NCI-H510A (cell line): ENCODE results near the gene BACH2.
A peak's percentile ranks its signal among the peaks of the same experiment; 100 is the strongest.
"Not testable (repeated sequence)": the region's sequence is repeated elsewhere in the genome, so short reads cannot be mapped to it uniquely, and the experiment has no call there.

Source experiments
- DNase-seq: peaks from one replicate; lab custom pipeline; 2025; lab: John Stamatoyannopoulos, UW

The BACH2 gene

DNA sequence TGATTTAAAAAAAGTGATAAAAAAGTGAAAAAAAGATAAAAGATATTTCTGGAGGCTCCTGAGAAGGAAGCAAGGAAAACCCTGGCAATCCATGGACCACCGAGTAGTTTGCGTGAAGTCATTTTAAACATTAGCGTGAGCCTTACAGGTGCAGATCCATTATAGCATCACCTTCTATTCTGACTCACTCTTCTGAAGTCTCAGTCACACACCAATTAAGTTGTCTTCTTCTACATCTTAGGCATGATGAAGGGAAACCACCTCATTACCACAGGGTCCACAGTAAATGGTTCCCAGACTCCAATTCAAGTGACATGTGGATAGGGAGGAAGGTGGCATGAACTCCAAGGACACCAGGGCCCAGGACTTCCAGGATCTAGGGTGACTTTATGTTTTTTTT is 303.2 kb downstream of the BACH2 start:
- no peak for DNase-seq

DNA sequence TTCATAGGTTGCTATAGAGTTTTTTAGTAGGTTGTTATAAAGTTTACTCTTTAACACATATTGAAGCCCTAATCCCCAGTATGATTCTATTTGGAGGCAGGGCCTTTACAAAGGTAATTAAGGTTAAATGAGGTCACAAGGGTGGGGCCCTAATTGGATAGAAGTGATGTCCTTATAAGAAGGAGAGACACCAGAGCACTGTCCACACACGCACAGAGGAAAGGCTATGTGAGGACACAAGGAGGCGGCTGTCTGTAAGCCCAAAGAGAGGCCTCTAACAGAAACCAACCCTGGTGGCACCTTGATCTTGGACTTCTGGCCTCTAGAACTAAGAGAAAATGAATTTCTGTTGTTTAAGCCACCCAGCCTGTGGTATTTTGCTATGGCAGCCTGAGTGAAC is 303.8 kb downstream of the BACH2 start:
- no peak for DNase-seq

DNA sequence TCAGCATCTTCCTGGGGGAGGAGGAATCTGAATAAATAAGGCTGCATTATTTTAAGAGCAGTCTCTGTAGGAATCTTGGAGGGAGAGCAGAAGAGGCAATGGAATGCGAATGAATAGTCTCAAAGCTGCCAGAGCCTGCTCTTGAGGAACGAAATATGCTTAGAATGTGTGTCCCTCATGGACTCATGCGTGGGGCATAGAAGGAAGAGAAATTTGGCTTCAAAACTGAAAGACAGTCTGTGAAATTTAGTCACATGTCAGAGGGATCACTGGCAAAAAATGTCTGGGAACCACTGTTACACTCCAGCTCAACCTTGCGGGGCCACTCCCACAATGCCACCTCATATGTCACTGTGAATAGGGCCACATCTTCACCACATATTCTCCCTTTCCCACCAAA is 306.9 kb downstream of the BACH2 start:
- no peak for DNase-seq

DNA sequence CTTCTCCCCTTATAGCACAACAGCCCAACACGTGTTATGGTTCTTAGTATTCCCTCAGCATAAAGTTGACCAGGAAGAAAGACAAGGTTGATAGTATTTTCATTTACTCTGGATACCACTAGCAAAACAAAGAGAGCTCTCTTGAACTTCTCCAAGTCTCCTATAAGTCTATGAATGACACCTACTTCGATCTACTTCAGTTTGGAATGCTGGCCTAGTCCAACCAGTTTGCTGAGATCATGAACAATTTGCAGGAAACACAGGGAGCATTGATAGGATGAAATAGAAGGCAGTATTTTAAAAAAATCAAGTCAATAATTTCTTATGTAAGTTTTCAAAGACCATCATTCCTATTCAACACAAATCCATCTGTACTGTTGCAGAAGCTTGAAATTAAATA is 308.8 kb downstream of the BACH2 start:
- no peak for DNase-seq

DNA sequence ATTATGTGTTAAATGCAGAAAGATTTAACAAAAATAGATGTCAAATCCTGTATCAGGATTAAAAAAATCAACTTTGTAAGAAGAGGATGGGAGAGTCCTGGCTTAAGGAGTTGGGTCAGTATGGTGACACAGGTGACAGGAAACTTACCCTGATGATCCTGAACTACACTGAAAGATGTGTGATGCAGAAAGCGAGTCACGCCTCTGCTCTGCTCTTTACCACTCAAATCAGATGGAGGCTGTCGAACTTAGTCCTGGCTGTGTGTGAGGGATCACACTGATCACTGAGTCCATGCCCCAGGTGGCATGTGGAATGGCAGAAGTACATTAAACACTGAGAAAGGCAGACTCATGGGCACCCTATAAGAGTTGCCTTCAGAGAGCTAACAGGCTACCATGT is 309.5 kb downstream of the BACH2 start:
- no peak for DNase-seq

DNA sequence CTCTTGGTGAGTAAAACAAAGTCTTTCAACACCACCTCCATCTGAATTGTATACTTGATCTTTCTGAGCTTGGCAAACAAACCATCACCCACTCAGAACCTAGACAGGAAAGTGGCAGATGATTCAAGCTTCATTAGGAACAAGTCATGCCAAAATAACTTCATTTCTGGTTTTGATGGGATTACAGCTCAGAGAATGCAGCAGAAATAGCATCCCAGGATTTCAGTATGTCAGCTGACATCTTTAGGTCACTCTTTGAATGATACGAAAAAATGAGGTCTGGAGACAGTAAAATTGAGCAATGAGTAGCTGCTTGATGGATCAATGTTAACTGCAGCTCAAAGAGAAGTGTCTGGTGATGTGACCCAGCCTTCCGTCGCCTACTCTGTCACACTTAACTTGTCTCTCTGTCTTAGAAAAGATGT is 310.0 kb downstream of the BACH2 start:
- no peak for DNase-seq

DNA sequence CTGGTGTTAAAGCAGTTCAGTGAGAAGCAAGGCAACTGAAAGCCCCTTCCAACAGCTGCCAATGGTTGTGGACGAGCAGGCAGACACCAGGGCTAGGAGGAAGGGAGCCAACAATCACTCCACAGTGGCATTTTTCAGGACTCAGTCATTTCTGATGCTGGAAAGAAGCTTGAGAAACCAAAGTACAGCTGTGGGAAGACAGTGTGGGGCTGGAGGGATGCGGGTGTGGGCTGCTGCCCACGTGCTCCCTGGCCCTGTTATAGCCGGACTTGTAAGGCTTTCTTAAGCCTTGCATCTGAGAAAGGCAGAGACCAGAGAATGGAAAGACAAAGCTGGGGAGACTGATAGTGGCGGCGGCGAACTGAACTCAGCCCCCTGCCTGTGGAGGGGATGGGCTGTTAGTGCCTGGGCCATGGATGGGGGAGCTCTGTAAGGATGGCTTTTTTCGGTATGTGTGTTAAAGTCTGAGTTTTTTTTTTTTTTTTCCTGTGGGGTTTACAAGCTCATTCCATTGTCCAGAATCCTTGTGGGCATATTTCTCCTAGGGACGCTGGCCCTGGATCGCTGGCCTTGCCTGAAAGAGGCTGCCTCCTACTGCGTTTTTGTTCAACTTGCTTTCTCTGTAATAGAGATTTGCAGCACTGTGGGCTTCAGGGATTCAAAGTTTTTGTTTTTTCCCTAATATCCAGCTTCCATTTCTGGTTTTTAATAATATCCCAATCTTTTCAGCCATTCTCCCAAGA is 310.7 kb downstream of the BACH2 start:
- DNase-seq: no peak

DNA sequence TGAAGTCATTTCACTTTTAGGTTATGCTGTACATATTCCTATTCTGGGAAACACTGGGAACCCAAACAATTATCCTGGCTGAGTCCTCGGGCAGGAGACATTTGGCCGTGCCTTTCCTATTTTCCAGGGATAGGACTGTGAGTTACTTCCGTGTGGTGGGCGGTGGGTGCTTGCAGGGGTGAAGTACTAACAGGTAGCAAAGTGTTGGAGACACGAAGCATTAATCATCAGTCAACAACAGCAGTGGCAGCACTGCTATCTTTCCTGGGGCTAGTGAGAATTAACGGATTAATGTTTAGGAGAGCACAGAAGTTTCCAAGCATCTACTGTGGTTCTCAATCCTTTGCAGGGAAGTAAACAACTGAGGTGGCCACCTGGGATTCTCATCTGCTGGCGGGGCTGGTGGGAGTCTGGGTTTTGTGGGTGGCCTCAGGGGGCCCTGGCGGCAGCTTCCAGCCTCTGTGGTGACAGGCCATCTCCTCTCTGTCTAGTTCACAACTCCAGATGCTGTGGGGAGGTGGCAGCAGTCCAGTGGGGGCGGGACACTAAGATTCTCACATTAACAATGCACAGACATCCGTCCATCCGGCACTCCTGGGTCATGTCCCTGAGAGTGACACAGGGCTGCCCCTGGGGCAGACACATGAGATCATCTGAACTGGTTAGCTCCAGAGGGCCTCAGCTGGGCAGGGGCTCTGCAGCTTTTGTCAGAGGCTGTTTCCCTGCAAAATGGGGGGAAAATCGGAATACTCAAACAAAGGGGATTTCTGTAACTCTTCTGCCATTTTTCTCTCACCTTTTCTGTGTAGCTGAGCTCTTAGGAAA is 311.5 kb downstream of the BACH2 start:
- DNase-seq: no peak

DNA sequence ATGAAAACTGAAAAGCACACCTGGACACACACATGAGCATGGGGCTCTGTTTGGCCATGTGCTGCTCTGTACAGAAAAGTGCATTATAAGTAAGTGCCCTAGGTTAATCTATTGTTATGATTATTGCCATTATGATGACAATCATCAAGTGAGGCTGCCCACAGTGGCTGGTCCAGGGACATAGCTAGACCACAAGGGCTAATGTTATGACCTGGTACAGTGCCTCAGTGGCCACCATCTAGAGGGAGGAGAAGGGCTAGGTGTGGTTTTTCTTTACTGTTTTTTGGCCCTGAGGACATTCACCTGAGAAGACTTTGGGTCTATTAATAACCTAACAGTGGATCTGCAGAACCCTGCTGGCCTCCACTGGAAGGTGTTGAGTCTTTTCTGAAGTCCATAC is 316.3 kb downstream of the BACH2 start:
- no peak for DNase-seq

DNA sequence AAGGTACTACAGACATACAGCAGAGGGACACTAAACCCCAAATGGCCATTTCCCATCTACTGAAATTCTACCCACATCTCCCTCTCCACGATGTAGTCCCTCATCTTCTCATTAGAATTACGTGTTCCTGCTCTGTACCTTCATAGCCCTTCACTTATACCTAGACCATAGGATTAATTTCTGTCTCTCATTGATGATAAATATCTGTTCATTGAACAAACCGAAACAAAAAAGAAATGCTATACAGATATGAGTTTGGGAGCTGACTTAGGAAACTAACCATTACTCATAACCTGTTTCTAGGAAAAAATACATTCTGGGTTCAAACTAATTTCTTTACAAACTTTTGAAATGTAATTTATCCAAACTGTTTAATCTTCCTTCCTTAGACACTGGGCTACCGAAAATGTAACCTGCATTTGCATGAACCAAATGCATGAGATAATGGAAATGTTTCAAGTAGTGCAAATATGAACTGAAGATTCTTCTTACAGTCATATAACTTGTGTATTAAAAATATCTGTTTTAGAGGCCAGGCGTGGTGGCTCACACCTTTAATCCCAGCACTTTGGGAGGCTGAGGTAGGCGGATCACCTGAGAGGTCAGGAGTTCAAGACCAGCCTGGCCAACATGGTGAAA is 317.0 kb downstream of the BACH2 start:
- DNase-seq: no peak

DNA sequence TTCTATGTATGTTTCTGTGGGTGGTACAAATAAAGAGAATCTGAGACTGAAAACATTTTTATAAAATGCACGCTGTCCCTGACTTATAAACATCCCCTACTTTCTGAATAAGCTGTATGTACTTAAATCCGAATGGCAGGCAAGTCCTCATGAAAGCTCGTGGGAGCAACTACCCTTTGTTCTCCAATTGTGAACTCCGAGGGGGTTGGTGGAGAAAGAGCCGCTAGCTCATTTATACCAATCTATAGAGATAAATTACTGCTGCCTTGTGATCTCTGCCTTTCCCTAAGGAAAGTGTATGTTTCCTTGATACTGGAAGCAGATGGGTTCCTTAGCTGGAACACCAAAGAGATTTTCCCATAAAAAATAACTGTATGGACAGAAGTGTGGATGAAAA is 317.9 kb downstream of the BACH2 start:
- no peak for DNase-seq

DNA sequence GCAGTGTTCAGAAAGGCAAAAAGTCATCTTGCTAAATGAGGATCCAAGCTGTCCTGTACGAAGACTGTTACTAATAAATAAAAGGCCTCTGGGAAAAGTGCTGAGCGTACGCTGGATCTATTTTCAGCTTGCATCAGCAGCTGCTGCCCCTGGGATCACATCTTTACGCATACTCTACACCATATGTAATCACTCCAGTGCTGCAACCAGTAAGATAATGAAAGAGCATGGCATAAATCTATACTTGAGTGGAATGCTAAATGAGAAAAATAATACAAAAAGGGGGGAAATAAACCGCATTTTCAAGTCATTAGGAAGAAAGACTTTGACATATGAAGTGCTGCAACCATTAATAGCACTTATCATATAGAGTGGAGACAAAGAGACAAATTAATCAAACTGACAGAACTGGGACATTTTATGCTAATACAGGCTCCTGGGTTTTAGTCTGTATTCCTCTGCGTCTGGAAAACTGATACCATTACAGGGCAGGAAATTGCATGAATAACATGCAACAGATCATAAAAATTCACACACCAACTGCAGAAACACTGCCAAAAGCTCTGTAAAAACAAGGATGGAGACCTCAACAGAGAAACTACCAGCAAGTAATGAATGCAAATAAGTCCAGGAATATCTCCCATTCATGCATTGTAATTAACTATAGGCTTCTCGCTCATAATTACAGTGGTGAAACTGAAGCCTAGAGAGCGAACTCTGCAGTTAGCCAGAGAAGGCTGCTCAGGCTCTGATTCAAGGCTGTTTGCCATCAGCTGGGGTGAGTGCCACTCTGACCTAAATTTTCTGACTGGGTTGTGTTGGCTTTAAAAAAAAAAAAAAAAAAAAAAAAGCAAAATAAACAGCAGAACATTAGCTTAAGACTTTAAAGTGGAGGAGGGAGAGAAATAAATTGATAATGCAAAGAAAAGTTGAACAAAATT is 318.6 kb downstream of the BACH2 start:
- DNase-seq: no peak

DNA sequence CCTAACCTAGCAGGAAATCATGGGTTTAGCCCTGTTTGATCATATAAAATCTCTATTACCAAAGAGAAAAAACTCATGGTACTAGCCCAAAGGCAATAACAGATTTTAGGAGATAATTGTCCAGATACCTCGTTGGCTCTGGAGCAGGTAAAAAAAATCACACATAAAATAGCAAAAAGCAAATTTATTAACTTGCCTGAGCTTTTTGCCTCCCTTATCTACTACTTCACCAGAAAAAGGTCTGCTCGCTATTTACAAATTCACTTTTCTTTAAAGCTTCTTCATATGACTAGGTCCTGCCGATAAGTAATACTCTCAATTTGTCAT is 320.0 kb downstream of the BACH2 start:
- no peak for DNase-seq

DNA sequence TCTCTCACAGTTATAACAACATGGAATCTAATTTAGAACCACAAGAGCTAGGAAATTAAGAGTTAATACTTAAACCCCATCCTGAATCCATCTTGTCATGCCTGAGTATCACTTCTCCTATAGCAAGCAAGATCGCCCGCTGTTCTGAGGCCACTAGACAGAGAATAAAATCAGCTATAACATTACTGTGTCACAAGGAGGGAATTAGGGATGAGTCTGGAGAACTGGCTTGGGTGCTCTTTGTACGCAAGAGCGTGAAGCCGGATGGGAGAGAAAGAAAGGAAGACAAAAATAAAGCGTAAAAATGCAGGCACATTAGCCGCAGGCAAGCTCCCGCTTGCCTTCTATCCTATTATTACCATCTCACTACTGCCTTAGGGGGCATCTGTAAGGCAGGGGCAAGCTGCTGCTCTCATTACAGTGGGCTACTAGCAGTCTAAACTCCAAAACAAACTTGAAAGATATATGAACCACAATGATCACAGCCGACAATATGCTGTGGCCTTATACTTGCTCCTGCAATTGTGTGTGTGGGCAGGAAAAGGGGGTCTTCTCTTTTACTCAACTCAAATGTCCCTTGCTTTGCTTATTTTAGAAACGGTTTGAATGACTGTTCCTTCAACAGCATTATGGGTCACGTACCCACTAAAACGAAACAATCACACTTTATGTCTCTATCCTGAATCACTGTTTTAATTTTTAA is 320.5 kb downstream of the BACH2 start:
- DNase-seq: no peak

DNA sequence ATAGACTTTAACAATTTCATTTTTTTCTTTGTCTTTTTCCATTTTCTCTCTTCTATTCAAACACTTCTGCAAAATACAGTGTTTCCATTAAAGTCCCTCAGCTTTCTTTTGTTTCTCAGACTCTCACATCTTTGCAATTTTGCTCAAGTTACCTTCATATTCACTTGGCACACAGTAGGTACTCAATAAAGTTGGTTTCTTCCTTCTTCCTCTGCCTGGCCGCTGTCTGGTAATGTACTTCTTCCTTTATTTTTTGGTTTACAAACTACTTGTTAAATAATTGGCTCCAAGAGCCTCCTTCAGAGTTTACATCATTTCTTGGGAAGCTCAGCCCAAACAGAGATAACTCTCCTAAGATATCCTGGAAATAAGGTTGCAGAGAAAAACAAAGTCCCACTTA is 321.3 kb downstream of the BACH2 start:
- DNase-seq: no peak

DNA sequence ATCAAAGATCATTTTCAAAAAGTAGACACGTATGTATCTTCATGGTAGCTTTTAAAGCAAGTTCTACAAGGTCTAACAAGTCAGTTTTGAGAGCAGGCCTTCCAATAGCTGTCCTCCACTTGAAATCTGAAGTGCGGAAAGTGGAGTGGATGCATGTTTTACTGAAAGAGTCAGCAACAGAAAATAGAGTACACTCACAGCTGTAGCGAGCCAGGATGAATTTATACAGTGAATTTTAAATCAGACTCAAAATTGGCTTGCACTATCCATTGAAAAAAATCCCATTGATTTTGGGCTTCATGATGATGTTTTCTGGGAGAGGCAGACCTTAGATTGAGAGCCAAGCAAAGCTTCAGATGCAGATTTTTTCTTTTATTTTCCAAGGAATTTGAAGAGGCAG is 321.8 kb downstream of the BACH2 start:
- DNase-seq: peak; percentile 48

DNA sequence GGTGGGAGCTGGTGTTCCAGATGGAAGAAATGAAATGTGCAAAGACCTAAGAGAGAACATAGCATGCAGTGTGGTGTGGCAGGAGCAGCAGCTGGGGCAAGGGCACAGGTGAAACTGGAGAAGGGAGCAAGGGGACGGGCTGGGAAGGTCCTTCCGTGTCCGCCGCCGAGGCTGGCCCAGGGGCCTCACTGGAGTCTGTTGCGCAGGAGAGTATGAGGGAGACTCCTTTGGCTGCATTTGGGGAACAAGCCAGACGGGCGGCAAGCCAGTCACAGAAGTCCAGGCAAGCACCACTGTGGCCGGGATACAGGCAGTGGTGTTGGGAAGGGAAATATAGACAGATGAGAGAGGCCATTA is 324.6 kb downstream of the BACH2 start:
- no peak for DNase-seq

DNA sequence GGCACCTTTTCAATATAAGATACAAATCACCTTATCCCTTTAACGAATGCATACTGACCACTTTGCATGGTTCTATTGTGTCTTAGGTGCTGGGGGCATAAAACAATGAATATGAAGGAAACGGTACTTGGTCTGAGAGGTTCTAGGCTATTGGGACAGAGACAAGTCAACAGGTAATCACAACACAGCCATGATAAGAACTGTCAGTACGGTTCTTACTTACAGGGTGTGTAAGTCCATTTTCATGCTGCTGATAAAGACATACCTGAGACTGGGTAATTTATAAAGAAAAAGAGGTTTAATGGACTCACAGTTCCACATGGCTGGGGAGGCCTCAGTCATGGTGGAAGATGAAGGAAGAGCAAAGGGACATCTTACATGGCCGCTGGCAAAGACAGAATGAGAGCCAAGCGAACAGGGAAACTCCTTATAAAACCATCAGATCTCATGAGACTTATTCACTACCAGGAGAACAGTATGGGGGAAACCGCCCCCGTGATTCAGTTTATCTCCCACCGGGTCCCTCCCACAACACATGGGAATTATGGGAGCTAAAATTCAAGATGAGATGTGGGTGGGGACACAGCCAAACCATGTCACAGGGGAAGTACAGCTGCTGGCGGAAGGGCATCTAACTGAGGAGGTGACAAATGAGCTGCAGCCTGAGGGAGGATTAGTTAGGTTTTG is 325.2 kb downstream of the BACH2 start:
- not testable (repeated sequence) for DNase-seq

DNA sequence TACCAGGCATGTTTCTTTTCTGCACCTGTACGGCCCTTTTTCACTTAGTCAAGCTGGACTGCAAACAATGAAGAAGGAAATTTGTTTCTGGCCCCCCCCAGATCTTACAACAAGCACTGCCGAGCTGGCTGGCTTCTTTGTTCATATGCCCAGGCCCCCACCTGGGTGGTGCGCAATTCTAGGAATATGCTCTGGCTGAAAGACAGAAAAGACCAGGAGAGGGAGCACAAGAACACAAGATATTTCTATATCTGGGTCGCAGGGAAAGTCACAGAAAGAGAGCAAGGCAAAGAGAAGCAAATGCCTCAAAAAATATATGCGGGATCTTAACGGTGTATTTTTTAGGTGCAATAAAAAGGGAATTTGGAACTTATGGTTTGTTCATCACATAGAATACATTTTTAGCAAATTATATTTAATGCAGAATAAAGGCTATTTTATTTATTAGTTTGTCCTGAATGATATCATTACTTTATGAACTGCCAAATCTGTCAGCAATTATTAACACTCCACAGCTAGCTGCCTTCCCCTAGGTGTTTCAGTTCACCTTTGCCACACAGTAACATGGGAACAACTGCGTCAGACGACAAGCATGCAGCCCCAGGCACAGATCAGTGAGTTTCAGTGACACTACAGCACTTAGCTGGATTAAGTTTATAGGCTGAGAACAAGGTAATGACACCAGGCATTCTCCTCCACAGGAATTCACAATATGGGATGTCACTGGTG is 325.9 kb downstream of the BACH2 start:
- peak; percentile 28 for DNase-seq

DNA sequence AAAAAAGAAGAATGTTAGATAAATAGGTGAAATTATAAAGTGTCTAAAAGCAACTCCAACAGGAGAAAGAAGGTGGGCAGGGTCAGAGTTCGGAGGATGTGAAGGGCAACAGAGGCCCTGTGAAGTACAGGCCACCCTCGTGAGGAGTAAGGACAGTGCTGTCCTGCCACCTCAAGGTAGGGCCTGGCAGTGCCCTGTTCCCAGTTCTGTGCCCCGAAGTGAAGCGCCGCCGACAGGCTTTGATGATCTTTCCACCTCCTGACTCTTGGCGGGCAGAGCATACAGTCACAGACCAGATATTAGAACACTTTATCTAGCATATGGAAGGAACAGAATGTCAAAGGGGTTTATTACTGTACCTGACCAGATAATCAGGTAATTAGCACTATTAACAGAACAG is 326.6 kb downstream of the BACH2 start:
- no peak for DNase-seq
